Measurements from ENCODE around the gene WNT9A. TPM values are rescaled to one million over a fixed set of nuclear protein-coding genes. Genes with fewer than 3 reads are reported as not detected.
"Not testable (repeated sequence)": the region's sequence is repeated elsewhere in the genome, so short reads cannot be mapped to it uniquely, and the experiment has no call there.

WNT9A gene, protein sequence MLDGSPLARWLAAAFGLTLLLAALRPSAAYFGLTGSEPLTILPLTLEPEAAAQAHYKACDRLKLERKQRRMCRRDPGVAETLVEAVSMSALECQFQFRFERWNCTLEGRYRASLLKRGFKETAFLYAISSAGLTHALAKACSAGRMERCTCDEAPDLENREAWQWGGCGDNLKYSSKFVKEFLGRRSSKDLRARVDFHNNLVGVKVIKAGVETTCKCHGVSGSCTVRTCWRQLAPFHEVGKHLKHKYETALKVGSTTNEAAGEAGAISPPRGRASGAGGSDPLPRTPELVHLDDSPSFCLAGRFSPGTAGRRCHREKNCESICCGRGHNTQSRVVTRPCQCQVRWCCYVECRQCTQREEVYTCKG
- under 1 TPM in 1 of 2 donors, not detected in 1; 0.11 TPM for total RNA-seq

DNA sequence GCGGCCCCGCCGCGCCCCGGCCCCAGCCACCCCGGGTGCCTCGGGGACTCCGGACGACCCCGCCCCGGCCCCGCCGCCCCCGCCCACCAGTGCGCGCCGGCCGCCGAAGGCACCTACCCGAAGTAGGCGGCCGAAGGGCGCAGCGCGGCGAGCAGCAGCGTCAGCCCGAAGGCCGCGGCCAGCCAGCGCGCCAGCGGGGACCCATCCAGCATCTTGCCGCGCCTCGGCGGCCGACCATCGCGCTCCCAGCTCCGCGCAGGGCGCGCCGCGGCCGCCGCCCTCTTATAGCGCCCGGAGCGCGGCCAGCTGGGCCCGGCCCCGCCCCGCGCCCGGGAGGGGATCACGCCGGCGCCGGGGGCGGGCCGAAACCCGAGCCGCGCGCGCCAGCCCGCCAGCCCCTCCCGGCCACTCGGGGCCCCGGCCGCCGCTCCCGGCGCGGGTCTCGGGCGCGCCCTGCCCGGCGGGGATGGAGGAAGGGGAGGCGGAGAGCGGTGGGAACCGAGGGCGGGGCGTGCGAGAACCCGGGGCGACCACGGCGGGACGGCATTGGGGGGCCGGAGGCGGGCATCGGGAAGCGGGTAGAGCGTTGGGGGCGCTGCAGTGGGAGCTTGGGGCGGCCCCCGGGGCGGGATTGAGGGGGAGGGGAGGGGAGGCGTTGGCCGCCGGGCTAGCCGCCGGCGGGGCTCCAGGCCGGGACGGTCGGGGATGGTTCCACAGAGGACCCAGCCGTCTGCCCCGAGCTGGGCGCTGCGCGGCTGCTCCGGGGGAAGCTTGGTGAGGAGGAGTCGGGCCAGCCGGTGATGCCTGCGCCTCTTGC, at the start of gene WNT9A:
WNT9A (minus strand) TSS at position 257 of the 817 bp plus-strand sequence; CDS start at position 212, 45 bp downstream.
- H3K36me3 Mint-ChIP-seq = no peaks in the 10 kb centered on the region

GRCh38 chr1:227996187-227996950, 48.6 kb upstream of the WNT9A start:
- no peak for DNase-seq (ENCODE audit: low spot score)

More for the DNA sequence above, at the start of gene WNT9A:
- Mint-ChIP-seq H3K9me3 (no peaks in the 10 kb centered on the region), H3K27ac (no peak within 1 kb of the TSS), H3K4me3 (peak within 1 kb of the TSS; percentile 62), H3K4me1 (ENCODE audit: low read depth in 2 of 2) (peaks cover 6 to 7% of the 10 kb centered on the region in 2 donors), H3K27me3 (peaks cover 23 to 26% of the 10 kb centered on the region in 2 donors)
- no peak for DNase-seq (ENCODE audit: low spot score)
- peak; percentile 60 to 65 for ATAC-seq

DNA sequence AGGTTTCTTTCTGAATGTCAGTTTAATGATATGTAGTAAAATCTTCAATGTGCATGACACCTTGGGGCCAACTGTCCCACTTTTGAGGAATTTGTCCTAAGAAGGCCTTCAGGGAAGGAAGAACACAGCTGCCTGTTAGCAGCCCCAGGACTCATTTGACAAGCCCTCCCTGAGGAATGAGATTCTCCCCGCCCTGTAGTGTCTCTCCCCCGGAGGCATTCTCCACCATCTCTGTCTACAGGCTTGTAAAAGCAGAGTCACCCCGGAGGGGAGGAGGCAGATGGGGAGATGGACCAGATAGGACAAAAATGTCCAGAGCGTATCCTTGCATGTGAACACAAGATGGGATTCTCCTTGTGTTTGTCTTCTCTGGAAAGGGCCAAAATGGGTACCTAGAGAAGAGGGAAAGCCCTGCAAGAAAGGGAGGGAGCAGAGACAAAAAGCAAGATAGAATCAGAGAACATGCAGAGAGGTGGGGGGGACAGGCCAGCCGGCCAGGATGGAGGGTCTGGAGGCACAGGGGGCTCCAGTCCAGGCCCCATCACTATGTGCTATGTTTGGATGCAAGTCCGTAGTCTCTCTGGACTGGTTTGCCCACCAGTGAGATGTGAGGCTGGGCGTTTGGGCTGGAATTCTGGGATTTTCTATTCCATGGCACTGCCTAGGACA, 47.0 kb upstream of the WNT9A start:
- H3K27me3 Mint-ChIP-seq = peaks cover 28 to 30% of the 10 kb centered on the region in 2 donors
- ATAC-seq (no peak), DNase-seq (ENCODE audit: low spot score) (no peak)
- peaks cover 5% of the 10 kb centered on the region for H3K36me3 Mint-ChIP-seq
- no peaks in the 10 kb centered on the region for H3K4me1 Mint-ChIP-seq (ENCODE audit: low read depth in 2 of 2)
- no peak overlapping the region for H3K27ac Mint-ChIP-seq
- H3K4me3 Mint-ChIP-seq = no peak overlapping the region
- H3K9me3 Mint-ChIP-seq = peaks cover 4% of the 10 kb centered on the region

More at GRCh38 chr1:227996187-227996950, 48.6 kb upstream of the WNT9A start:
- peaks cover 14 to 28% of the 10 kb centered on the region in 2 donors for H3K27me3 Mint-ChIP-seq
- no peak overlapping the region for H3K4me3 Mint-ChIP-seq
- peaks cover 4% of the 10 kb centered on the region for H3K9me3 Mint-ChIP-seq
- ATAC-seq = no peak
- H3K4me1 Mint-ChIP-seq (ENCODE audit: low read depth in 2 of 2) = no peaks in the 10 kb centered on the region
- H3K27ac Mint-ChIP-seq = no peak overlapping the region
- H3K36me3 Mint-ChIP-seq = peaks cover 5% of the 10 kb centered on the region

DNA sequence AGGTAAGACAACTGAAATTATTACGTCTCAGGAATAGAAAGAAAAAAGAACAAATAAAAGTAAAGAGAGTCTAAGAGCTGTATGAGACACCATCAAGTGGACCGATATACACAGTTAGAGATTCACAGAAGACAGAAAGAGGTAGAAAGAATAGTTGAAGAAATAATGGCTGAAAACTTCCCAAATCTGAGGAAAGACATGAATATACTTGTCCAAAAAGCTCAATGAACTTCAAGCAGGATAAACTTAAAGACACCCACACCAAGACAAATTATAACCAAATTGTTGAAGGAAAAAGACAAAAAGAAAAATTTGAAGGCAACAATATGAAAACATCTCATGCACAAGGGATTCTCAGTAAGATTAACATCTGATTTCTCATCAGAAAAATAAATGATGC, 39.4 kb upstream of the WNT9A start:
- DNase-seq (ENCODE audit: low spot score) (no peak), ATAC-seq (no peak)
- Mint-ChIP-seq H3K27ac (no peak overlapping the region), H3K4me1 (ENCODE audit: low read depth in 2 of 2) (no peaks in the 10 kb centered on the region), H3K36me3 (peaks cover 5% of the 10 kb centered on the region), H3K9me3 (no peaks in the 10 kb centered on the region), H3K4me3 (no peak overlapping the region), H3K27me3 (peaks cover 31 to 50% of the 10 kb centered on the region in 2 donors)

GRCh38 chr1:227975583-227976283, 28.0 kb upstream of the WNT9A start:
- H3K4me3 Mint-ChIP-seq; H3K36me3 Mint-ChIP-seq; H3K9me3 Mint-ChIP-seq; H3K27ac Mint-ChIP-seq; DNase-seq (ENCODE audit: low spot score); H3K4me1 Mint-ChIP-seq (ENCODE audit: low read depth in 2 of 2); ATAC-seq; H3K27me3 Mint-ChIP-seq: not testable (repeated sequence)

GRCh38 chr1:227973724-227974288, 26.1 kb upstream of the WNT9A start:
- H3K36me3 Mint-ChIP-seq; ATAC-seq; H3K27me3 Mint-ChIP-seq; DNase-seq (ENCODE audit: low spot score); H3K9me3 Mint-ChIP-seq; H3K4me3 Mint-ChIP-seq; H3K27ac Mint-ChIP-seq; H3K4me1 Mint-ChIP-seq (ENCODE audit: low read depth in 2 of 2): not testable (repeated sequence)

- not testable (repeated sequence) for H3K4me3 Mint-ChIP-seq; H3K36me3 Mint-ChIP-seq; H3K9me3 Mint-ChIP-seq; H3K27me3 Mint-ChIP-seq; ATAC-seq; H3K4me1 Mint-ChIP-seq (ENCODE audit: low read depth in 2 of 2); DNase-seq (ENCODE audit: low spot score); H3K27ac Mint-ChIP-seq
Observed at GRCh38 chr1:227972843-227973374, 25.2 kb upstream of the WNT9A start.

GRCh38 chr1:227972283-227972679, 24.5 kb upstream of the WNT9A start:
- DNase-seq (ENCODE audit: low spot score); H3K27me3 Mint-ChIP-seq: not testable (repeated sequence)

GRCh38 chr1:227971643-227972282, 24.0 kb upstream of the WNT9A start:
- ATAC-seq; DNase-seq (ENCODE audit: low spot score): not testable (repeated sequence)

More at GRCh38 chr1:227972283-227972679, 24.5 kb upstream of the WNT9A start:
- H3K4me1 Mint-ChIP-seq (ENCODE audit: low read depth in 2 of 2); H3K4me3 Mint-ChIP-seq; H3K27ac Mint-ChIP-seq; ATAC-seq; H3K9me3 Mint-ChIP-seq; H3K36me3 Mint-ChIP-seq: not testable (repeated sequence)

DNA sequence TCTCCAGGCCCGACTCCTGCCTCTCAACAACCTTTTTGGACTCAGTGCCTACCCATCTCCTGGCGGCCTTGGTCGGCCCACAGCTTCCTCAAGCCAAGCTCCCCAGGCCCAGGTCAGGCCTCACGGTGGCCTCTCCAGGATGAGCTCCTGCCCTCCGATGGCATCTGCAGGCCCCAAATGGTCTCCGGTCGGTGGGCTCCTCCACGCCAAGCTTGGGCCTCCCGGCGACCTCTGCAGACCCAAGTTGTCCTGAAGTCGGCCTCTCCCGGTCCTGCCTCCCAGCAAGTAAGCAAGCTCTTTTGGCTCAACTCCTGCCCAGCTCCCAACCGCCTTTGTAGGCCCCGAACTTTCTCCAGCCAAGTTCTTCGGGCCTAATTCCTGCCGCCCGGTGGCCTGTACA, 23.5 kb upstream of the WNT9A start:
- H3K27me3 Mint-ChIP-seq; H3K9me3 Mint-ChIP-seq; H3K36me3 Mint-ChIP-seq; ATAC-seq; H3K27ac Mint-ChIP-seq; DNase-seq (ENCODE audit: low spot score); H3K4me3 Mint-ChIP-seq; H3K4me1 Mint-ChIP-seq (ENCODE audit: low read depth in 2 of 2): not testable (repeated sequence)

More at GRCh38 chr1:227971643-227972282, 24.0 kb upstream of the WNT9A start:
- H3K4me1 Mint-ChIP-seq (ENCODE audit: low read depth in 2 of 2); H3K4me3 Mint-ChIP-seq; H3K36me3 Mint-ChIP-seq; H3K27ac Mint-ChIP-seq; H3K9me3 Mint-ChIP-seq; H3K27me3 Mint-ChIP-seq: not testable (repeated sequence)

DNA sequence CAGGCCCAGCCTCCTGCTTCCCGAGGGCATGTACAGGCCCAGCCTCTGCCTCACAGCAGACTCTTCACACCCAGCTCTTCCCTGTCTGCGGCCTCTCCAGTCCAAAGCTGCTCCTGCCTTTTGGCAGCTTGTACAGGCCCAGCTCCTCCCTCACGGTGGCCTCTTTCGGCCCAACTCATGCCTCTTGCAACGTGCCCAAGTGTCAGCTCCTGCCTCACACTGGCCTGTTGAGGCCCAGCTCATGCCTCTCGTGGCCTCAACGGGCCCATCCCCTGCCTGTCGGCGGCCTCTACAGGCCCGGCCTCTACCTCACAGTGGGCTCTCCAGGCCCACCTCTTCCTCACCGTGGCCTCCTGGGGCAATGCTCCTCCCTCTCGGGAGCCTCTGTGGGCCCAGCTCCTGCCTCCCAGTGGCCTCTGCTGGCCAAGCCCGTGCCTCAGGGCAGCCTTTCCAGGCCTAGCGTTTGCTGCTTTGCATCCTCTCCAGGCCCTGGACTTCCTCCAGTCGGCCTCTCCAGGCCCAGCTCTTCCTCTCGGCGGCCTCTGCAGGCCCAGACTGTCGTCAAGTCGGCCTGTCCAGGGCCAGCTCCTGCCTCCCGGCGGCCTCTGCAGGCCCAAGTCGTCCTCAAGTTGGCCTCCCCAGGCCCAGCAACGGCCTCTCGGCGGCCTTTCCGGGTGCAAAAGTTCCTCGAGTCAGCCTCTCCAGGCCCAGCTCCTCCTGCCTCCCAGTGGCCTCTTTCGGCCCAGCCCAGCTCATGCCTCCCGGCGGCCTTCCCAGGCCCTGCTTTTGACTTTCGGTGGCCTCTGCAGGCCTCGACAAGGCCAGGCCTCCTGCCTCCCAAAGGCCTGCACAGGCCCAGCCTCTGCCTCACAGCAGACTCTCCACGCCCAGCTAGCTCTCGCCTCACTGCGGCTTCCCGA, 22.6 kb upstream of the WNT9A start:
- not testable (repeated sequence) for DNase-seq (ENCODE audit: low spot score); H3K9me3 Mint-ChIP-seq; H3K4me3 Mint-ChIP-seq; H3K27me3 Mint-ChIP-seq; ATAC-seq; H3K27ac Mint-ChIP-seq; H3K36me3 Mint-ChIP-seq; H3K4me1 Mint-ChIP-seq (ENCODE audit: low read depth in 2 of 2)
